ENCODE measurements around the gene PLEKHG4.

Gene PLEKHG4, protein sequence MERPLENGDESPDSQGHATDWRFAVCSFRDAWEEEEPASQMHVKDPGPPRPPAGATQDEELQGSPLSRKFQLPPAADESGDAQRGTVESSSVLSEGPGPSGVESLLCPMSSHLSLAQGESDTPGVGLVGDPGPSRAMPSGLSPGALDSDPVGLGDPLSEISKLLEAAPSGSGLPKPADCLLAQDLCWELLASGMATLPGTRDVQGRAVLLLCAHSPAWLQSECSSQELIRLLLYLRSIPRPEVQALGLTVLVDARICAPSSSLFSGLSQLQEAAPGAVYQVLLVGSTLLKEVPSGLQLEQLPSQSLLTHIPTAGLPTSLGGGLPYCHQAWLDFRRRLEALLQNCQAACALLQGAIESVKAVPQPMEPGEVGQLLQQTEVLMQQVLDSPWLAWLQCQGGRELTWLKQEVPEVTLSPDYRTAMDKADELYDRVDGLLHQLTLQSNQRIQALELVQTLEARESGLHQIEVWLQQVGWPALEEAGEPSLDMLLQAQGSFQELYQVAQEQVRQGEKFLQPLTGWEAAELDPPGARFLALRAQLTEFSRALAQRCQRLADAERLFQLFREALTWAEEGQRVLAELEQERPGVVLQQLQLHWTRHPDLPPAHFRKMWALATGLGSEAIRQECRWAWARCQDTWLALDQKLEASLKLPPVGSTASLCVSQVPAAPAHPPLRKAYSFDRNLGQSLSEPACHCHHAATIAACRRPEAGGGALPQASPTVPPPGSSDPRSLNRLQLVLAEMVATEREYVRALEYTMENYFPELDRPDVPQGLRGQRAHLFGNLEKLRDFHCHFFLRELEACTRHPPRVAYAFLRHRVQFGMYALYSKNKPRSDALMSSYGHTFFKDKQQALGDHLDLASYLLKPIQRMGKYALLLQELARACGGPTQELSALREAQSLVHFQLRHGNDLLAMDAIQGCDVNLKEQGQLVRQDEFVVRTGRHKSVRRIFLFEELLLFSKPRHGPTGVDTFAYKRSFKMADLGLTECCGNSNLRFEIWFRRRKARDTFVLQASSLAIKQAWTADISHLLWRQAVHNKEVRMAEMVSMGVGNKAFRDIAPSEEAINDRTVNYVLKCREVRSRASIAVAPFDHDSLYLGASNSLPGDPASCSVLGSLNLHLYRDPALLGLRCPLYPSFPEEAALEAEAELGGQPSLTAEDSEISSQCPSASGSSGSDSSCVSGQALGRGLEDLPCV

GRCh38 chr16:67279296-67280089 lies at the start of gene PLEKHG4:
Gene PLEKHG4, plus strand, starts transcription at chr16:67279532. Its CDS starts 513 bp downstream, at chr16:67280045.
- peak within 1 kb of the TSS; percentile 58 for H3K4me3 ChIP-seq (ENCODE audit: low read length)
- H3K27me3 ChIP-seq (ENCODE audit: control insufficient read depth, insufficient read depth, low read length), result peaks cover 14% of the 10 kb centered on the region
- no peak within 1 kb of the TSS for H3K9ac ChIP-seq (ENCODE audit: low read length)
- no peaks in the 10 kb centered on the region for H3K4me1 ChIP-seq (ENCODE audit: control insufficient read depth, low read depth, low read length)
- no peaks in the 10 kb centered on the region for H3K9me3 ChIP-seq (ENCODE audit: control insufficient read depth, low read depth, low read length)
- H3K36me3 ChIP-seq (ENCODE audit: control insufficient read depth, low read depth, low read length), result no peaks in the 10 kb centered on the region
- no peak within 1 kb of the TSS for H3K27ac ChIP-seq (ENCODE audit: low read length)

DNA sequence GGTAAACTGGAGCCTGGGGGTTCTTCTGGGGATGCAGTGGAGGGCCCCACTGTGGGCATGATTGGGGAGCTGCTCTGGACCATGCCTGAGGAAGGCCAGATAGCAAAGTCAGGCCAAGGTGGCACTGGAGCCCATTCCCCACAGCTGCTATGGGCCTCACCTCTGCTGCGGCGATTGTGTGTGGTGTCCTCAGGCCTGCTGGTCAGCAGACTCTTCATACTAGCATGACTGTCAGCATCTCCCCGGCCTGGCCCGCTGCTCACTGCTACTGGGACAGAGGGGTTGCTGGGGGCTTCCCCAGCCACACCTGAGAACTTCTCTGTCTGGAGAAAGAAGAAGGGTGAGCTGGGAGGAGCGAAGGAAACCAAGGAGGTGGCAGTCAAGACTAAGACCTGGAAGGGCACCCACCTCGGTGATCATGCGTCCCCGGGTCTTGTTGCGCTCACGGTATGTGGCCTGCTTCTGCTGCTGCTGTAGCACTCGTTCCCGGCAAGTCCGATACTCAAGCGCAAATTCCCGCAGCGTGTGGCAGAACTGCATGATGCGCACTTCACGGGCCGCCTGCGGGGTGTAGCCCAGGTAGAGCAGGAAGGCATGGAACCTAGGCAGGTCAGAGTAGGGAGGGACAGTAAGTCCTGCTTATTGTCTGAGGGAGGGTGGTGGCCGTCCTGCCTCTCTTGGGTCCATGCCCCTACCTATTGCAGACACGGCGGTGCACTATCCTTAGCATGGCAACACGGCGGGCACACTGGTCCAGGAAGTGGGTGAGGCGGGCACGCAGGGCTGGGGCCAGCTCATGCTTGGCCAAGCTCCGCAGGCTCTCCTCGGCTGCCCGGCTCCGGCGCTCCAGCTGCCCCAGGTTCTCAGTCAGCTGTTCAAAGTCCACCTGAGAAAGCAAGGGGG lies 49.2 kb upstream of the PLEKHG4 start:
- H3K36me3 ChIP-seq (ENCODE audit: control insufficient read depth, low read depth, low read length), result peaks cover 43% of the 10 kb centered on the region
- no peaks in the 10 kb centered on the region for H3K27me3 ChIP-seq (ENCODE audit: control insufficient read depth, insufficient read depth, low read length)

DNA sequence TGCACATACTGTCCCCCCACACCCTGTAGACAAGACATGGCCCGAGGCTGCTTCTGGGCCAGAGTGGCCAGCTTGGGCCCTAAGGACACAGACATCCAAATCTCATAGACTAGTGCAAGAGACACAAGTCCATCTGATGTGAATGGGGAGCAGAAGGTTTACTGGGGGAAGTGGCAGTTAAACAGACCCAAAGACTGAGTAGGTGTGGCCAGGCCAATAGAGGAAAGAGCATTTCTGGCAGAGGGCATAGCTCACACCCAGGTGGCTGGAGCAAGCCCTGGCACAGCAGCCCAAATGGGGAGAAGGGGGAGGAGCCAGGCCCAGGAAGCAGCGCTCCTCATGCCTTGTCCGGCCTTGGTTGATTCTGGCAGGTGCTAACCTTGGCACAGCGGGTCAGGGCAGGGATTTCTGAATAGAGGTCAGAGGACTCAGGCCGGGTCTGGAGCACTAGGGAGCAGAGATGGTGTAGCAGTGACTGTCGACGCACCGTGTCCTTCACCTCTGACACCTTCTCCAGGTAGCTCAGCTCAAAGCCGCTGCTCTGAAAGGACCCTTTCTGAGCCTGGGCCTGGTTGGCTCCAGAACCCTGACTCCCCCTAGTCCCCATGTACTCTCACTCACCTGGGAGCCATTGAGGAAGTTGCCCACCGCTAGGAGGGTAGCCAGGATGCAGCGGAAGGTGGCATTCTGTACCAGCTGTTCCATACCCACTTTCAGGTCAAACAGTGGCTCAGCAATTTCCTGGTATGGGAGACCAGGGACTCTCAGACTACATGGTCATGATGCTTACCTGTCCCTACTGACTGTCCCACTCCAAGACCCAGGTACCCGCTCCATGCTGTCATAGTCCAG lies 48.3 kb upstream of the PLEKHG4 start:
- Histone ChIP-seq H3K4me3 (ENCODE audit: low read length) (no peak overlapping the region), H3K9ac (ENCODE audit: low read length) (no peak overlapping the region), H3K27me3 (ENCODE audit: control insufficient read depth, insufficient read depth, low read length) (no peaks in the 10 kb centered on the region), H3K36me3 (ENCODE audit: control insufficient read depth, low read depth, low read length) (peaks cover 43% of the 10 kb centered on the region), H3K4me1 (ENCODE audit: control insufficient read depth, low read depth, low read length) (peaks cover 4% of the 10 kb centered on the region), H3K27ac (ENCODE audit: low read length) (no peak overlapping the region), H3K9me3 (ENCODE audit: control insufficient read depth, low read depth, low read length) (no peaks in the 10 kb centered on the region)

More for the DNA sequence above, 49.2 kb upstream of the PLEKHG4 start:
- H3K9ac ChIP-seq (ENCODE audit: low read length), result no peak overlapping the region
- H3K4me3 ChIP-seq (ENCODE audit: low read length), result no peak overlapping the region
- peaks cover 4% of the 10 kb centered on the region for H3K4me1 ChIP-seq (ENCODE audit: control insufficient read depth, low read depth, low read length)
- no peak overlapping the region for H3K27ac ChIP-seq (ENCODE audit: low read length)
- no peaks in the 10 kb centered on the region for H3K9me3 ChIP-seq (ENCODE audit: control insufficient read depth, low read depth, low read length)

- Histone ChIP-seq H3K36me3 (ENCODE audit: control insufficient read depth, low read depth, low read length) (peaks cover 43% of the 10 kb centered on the region), H3K9ac (ENCODE audit: low read length) (no peak overlapping the region), H3K4me3 (ENCODE audit: low read length) (no peak overlapping the region)
These were observed 45.7 kb upstream of the PLEKHG4 start for GRCh38 chr16:67233596-67233995.

DNA sequence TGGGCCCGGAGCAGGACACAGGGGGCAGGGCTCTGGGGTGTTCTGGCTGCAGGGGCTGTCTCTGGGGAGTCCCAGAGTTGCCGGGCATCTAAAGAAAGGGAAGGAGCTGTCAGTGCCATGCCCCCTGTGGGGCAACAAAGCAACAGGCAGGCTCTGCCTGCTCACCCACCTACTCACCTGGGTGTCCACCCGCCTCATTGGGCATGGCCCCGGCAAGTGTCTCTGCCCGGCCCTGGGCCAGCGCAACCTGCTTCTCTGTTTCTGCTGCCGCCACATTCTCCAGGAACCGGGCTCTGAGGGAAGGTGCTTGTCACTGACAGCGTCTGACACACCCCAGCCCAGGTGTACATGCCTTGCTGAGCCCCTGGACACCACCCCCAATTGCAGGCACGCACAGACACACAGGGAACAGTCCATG lies 45.1 kb upstream of the PLEKHG4 start:
- peaks cover 41% of the 10 kb centered on the region for H3K36me3 ChIP-seq (ENCODE audit: control insufficient read depth, low read depth, low read length)
- no peaks in the 10 kb centered on the region for H3K27me3 ChIP-seq (ENCODE audit: control insufficient read depth, insufficient read depth, low read length)
- no peak overlapping the region for H3K9ac ChIP-seq (ENCODE audit: low read length)
- no peaks in the 10 kb centered on the region for H3K4me1 ChIP-seq (ENCODE audit: control insufficient read depth, low read depth, low read length)
- H3K27ac ChIP-seq (ENCODE audit: low read length), result no peak overlapping the region
- H3K4me3 ChIP-seq (ENCODE audit: low read length), result no peak overlapping the region
- H3K9me3 ChIP-seq (ENCODE audit: control insufficient read depth, low read depth, low read length), result no peaks in the 10 kb centered on the region

More at GRCh38 chr16:67233596-67233995, 45.7 kb upstream of the PLEKHG4 start:
- H3K4me1 ChIP-seq (ENCODE audit: control insufficient read depth, low read depth, low read length), result no peaks in the 10 kb centered on the region
- no peaks in the 10 kb centered on the region for H3K9me3 ChIP-seq (ENCODE audit: control insufficient read depth, low read depth, low read length)
- H3K27me3 ChIP-seq (ENCODE audit: control insufficient read depth, insufficient read depth, low read length), result no peaks in the 10 kb centered on the region
- H3K27ac ChIP-seq (ENCODE audit: low read length), result no peak overlapping the region

DNA sequence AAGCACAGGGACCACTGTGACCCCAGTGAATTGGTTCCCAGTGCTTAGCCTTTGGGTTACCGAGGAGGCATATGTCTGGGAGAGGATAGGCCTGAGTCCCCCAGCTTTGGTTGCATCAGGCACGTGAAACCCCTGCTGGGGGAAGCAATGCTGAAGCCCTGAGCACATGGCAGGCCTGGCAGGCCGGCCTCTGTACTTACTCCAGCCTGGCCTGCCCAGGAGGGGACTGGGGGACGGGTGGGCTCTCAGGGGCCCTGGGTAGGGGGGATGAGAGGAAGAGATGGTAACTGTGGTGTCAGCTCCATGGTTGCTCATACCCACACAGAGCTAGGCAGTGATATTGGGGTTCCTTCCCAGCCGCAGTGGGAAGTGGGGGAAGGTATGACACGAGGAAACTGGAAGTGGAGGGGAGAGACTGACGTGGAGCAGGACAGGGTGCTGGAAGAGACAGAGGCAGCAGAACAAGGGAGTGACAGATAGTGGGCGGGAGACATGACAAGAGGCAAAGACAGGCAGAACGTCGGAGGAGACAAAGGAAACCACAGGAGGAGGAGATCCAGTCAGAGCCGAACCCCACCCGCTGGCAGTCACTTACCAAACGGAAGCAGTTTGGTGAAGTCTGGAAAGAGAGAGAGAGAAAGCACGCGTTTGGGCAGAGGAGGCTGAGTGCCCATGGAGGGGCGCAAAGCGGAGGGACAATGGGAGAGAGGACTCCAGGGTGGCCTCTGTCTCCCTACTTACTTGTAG lies 43.3 kb upstream of the PLEKHG4 start:
- no peak overlapping the region for H3K9ac ChIP-seq (ENCODE audit: low read length)
- no peaks in the 10 kb centered on the region for H3K4me1 ChIP-seq (ENCODE audit: control insufficient read depth, low read depth, low read length)
- H3K4me3 ChIP-seq (ENCODE audit: low read length), result no peak overlapping the region
- peaks cover 23% of the 10 kb centered on the region for H3K36me3 ChIP-seq (ENCODE audit: control insufficient read depth, low read depth, low read length)
- no peaks in the 10 kb centered on the region for H3K27me3 ChIP-seq (ENCODE audit: control insufficient read depth, insufficient read depth, low read length)
- no peaks in the 10 kb centered on the region for H3K9me3 ChIP-seq (ENCODE audit: control insufficient read depth, low read depth, low read length)
- no peak overlapping the region for H3K27ac ChIP-seq (ENCODE audit: low read length)

DNA sequence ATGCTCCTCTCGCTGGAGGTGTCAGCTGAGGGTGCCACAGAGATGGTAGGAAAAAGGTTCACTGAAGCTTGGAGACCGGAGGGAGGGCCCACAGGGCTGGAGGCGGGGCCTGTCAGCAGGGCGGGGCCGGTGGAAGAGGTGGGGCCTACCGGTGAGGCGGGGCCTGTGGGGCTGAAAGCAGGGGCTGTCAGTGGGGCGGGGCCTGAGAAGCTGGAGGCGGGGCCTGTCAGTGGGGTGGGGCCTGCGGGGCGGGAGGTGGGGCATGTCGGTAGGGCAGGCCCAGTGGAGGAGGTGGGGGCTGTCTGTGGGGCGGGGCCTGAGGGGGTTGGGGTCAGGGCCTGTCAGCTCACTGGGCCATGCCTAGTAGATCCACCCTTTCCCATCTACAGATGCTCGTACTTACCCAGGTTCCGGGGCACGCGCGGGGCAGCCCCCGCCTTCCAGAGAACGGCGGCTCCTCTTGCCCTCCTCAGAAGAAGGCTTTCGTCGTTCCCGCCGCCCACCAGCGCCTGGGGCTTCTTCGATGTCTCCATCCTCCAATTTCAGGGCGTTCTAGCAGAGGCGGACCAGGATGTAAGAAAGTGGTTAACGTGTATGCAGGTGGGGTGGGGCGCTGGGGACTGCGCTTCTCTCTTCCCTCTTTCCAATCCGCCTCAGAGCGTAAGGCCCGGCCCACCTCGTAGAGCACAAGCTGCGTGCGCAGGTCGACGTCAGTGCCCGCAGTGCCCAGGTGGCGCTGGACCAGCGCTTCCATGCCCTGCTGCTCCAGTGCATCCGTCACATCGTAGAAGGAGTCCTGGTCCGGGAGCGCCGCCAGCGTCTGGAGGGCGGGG lies 42.6 kb upstream of the PLEKHG4 start:
- no peak overlapping the region for H3K27ac ChIP-seq (ENCODE audit: low read length)
- H3K9me3 ChIP-seq (ENCODE audit: control insufficient read depth, low read depth, low read length), result no peaks in the 10 kb centered on the region
- peaks cover 7% of the 10 kb centered on the region for H3K4me1 ChIP-seq (ENCODE audit: control insufficient read depth, low read depth, low read length)
- H3K36me3 ChIP-seq (ENCODE audit: control insufficient read depth, low read depth, low read length), result peaks cover 15% of the 10 kb centered on the region
- H3K27me3 ChIP-seq (ENCODE audit: control insufficient read depth, insufficient read depth, low read length), result no peaks in the 10 kb centered on the region
- H3K9ac ChIP-seq (ENCODE audit: low read length), result no peak overlapping the region
- no peak overlapping the region for H3K4me3 ChIP-seq (ENCODE audit: low read length)

GRCh38 chr16:67237396-67238277 lies 41.7 kb upstream of the PLEKHG4 start:
- H3K27me3 ChIP-seq (ENCODE audit: control insufficient read depth, insufficient read depth, low read length), result no peaks in the 10 kb centered on the region
- no peaks in the 10 kb centered on the region for H3K9me3 ChIP-seq (ENCODE audit: control insufficient read depth, low read depth, low read length)
- H3K36me3 ChIP-seq (ENCODE audit: control insufficient read depth, low read depth, low read length), result peaks cover 13% of the 10 kb centered on the region
- H3K27ac ChIP-seq (ENCODE audit: low read length), result no peak overlapping the region
- H3K4me1 ChIP-seq (ENCODE audit: control insufficient read depth, low read depth, low read length), result peaks cover 7% of the 10 kb centered on the region
- no peak overlapping the region for H3K9ac ChIP-seq (ENCODE audit: low read length)
- H3K4me3 ChIP-seq (ENCODE audit: low read length), result no peak overlapping the region

Measured in iPS-18a (cell line).